Activated CD4-positive, alpha-beta T cell treated with anti-CD3 and anti-CD28 coated beads, Interleukin-2, amount 10 ng/mL, durations not matched to agents 24 days and 14 days (primary cell): ENCODE results near the gene CDHR5. TPM values are rescaled to one million over a fixed set of nuclear protein-coding genes. Genes with fewer than 3 reads are reported as not detected.
"Not testable (repeated sequence)": the region's sequence is repeated elsewhere in the genome, so short reads cannot be mapped to it uniquely, and the experiment has no call there.

ENCODE experiments used
- DNase-seq: peaks from one replicate; pipeline ENCODE4 v3.0.0; 2022
- H3K27ac Mint-ChIP-seq: one replicate; pipeline ENCODE4 v1.8.0; 2022; ENCODE audit warnings: mild to moderate bottlenecking, mixed read lengths
- H3K27me3 Mint-ChIP-seq: one replicate; pipeline ENCODE4 v1.8.0; 2022; ENCODE audit warnings: mixed read lengths
- H3K36me3 Mint-ChIP-seq: one replicate; pipeline ENCODE4 v1.8.0; 2022; ENCODE audit warnings: low read depth, mild to moderate bottlenecking, mixed read lengths
- H3K4me1 Mint-ChIP-seq: one replicate; pipeline ENCODE4 v1.8.0; 2021; ENCODE audit warnings: mixed read lengths
- H3K4me3 Mint-ChIP-seq: one replicate; pipeline ENCODE4 v1.8.0; 2022; ENCODE audit warnings: mild to moderate bottlenecking, moderate library complexity, mixed read lengths
- H3K9me3 Mint-ChIP-seq: one replicate; pipeline ENCODE4 v1.8.0; 2021; ENCODE audit warnings: mixed read lengths
- intact Hi-C: fragments of 100-400 bp; cut with micrococcal nuclease; formaldehyde crosslinking; loops from one replicate; pipeline ENCODE4 v1.15.1; 2023
- total RNA-seq: library from RNA; stranded (reverse); gene quantifications from 2 replicates; pipeline ENCODE4 v1.2.3, GENCODE V29; 2022

Gene CDHR5
- total RNA-seq, 1 donor from 2014 or later: not detected

GRCh38 chr11:574632-575312 lies 50.0 kb downstream of the CDHR5 start:
- peaks cover 32% of the 10 kb centered on the region for H3K4me1 Mint-ChIP-seq
- no peak for DNase-seq
- H3K27me3 Mint-ChIP-seq: peaks cover 4% of the 10 kb centered on the region
- H3K4me3 Mint-ChIP-seq: peak overlapping the region; percentile 85
- H3K9me3 Mint-ChIP-seq: no peaks in the 10 kb centered on the region
- peak overlapping the region; percentile 7 for H3K27ac Mint-ChIP-seq
- peaks cover 6% of the 10 kb centered on the region for H3K36me3 Mint-ChIP-seq
- intact Hi-C loops: loop anchor here (5.0 kb wide), 3 partner anchors 43 to 223 kb away; partner anchors contain the start of genes IRF7 and SLC25A22

- H3K4me3 Mint-ChIP-seq: peak overlapping the region; percentile 85
- H3K27me3 Mint-ChIP-seq, intact Hi-C loops, H3K9me3 Mint-ChIP-seq, H3K36me3 Mint-ChIP-seq: not testable (repeated sequence)
- DNase-seq: peak; percentile 73
- H3K4me1 Mint-ChIP-seq: peaks cover 27% of the 10 kb centered on the region
- peak overlapping the region; percentile 32 for H3K27ac Mint-ChIP-seq
These were observed 50.7 kb downstream of the CDHR5 start for GRCh38 chr11:574031-574570.

GRCh38 chr11:573146-573759 lies 51.5 kb downstream of the CDHR5 start:
- intact Hi-C loops: no loop called here
- Mint-ChIP-seq H3K4me1 (peaks cover 21% of the 10 kb centered on the region), H3K9me3 (no peaks in the 10 kb centered on the region), H3K4me3 (no peak overlapping the region), H3K27me3 (peaks cover 4% of the 10 kb centered on the region), H3K27ac (no peak overlapping the region), H3K36me3 (peaks cover 4% of the 10 kb centered on the region)
- DNase-seq: no peak

GRCh38 chr11:571802-572185 lies 53.0 kb downstream of the CDHR5 start:
- Mint-ChIP-seq H3K4me1 (peaks cover 23% of the 10 kb centered on the region), H3K9me3 (no peaks in the 10 kb centered on the region), H3K27me3 (peaks cover 4% of the 10 kb centered on the region), H3K4me3 (no peak overlapping the region), H3K27ac (no peak overlapping the region), H3K36me3 (peaks cover 7% of the 10 kb centered on the region)
- DNase-seq: no peak
- intact Hi-C loops: no loop called here

GRCh38 chr11:569158-569885 lies 55.4 kb downstream of the CDHR5 start:
- no peak for DNase-seq
- H3K4me1 Mint-ChIP-seq: peaks cover 17% of the 10 kb centered on the region
- intact Hi-C loops: loop anchor here (2.0 kb wide), 1 partner anchor 63 kb away; the partner anchor contains the start of gene RNH1
- peaks cover 13% of the 10 kb centered on the region for H3K36me3 Mint-ChIP-seq
- no peaks in the 10 kb centered on the region for H3K9me3 Mint-ChIP-seq
- H3K4me3 Mint-ChIP-seq: peak overlapping the region; percentile 85
- peak overlapping the region; percentile 81 for H3K27ac Mint-ChIP-seq
- peaks cover 2% of the 10 kb centered on the region for H3K27me3 Mint-ChIP-seq

GRCh38 chr11:568306-569157 lies 56.2 kb downstream of the CDHR5 start:
- H3K36me3 Mint-ChIP-seq: peaks cover 15% of the 10 kb centered on the region
- no peaks in the 10 kb centered on the region for H3K27me3 Mint-ChIP-seq
- peak; percentile 99 for DNase-seq
- H3K27ac Mint-ChIP-seq: peak overlapping the region; percentile 81
- no peaks in the 10 kb centered on the region for H3K9me3 Mint-ChIP-seq
- H3K4me3 Mint-ChIP-seq: peak overlapping the region; percentile 85
- peaks cover 15% of the 10 kb centered on the region for H3K4me1 Mint-ChIP-seq
- intact Hi-C loops: loop anchor here (1.0 to 2.0 kb wide), 2 partner anchors 8 to 62 kb away; partner anchors contain the start of genes PHRF1 and RNH1

- Mint-ChIP-seq H3K27me3 (no peaks in the 10 kb centered on the region), H3K4me3 (peak overlapping the region; percentile 89), H3K4me1 (peaks cover 16% of the 10 kb centered on the region), H3K9me3 (no peaks in the 10 kb centered on the region), H3K27ac (peak overlapping the region; percentile 81), H3K36me3 (peaks cover 16% of the 10 kb centered on the region)
- DNase-seq: no peak
- intact Hi-C loops: loop anchor here (1.0 to 2.0 kb wide), 2 partner anchors 9 to 61 kb away; partner anchors contain the start of genes PHRF1 and RNH1
These were observed 57.0 kb downstream of the CDHR5 start for GRCh38 chr11:567629-568292.

- peak; percentile 64 for DNase-seq
- peaks cover 16% of the 10 kb centered on the region for H3K4me1 Mint-ChIP-seq
- no peaks in the 10 kb centered on the region for H3K9me3 Mint-ChIP-seq
- H3K27ac Mint-ChIP-seq: peak overlapping the region; percentile 81
- H3K36me3 Mint-ChIP-seq: peaks cover 16% of the 10 kb centered on the region
- H3K4me3 Mint-ChIP-seq: peak overlapping the region; percentile 89
- H3K27me3 Mint-ChIP-seq: no peaks in the 10 kb centered on the region
- intact Hi-C loops: no loop called here
These were observed 57.6 kb downstream of the CDHR5 start for GRCh38 chr11:567011-567628.

Other genes with a start within 250 kb of the CDHR5 start
- gene PKP3, start 230.7 kb downstream of the CDHR5 start, total RNA-seq: not detected in 2 replicates
- gene SIGIRR, start 210.0 kb downstream of the CDHR5 start, total RNA-seq: 40.7 and 42.7 TPM in 2 replicates
- gene ANO9, start 182.9 kb downstream of the CDHR5 start, total RNA-seq: 35.4 and 36.9 TPM in 2 replicates
- 31.0 and 31.8 TPM in 2 replicates for gene PTDSS2, start 174.7 kb downstream of the CDHR5 start, total RNA-seq
- 130 and 134 TPM in 2 replicates for gene RNH1, start 117.7 kb downstream of the CDHR5 start, total RNA-seq
- gene HRAS, start 89.4 kb downstream of the CDHR5 start, total RNA-seq: 70.8 and 94.4 TPM in 2 replicates
- 2.1 and 2.3 TPM in 2 replicates for gene LRRC56, start 87.4 kb downstream of the CDHR5 start, total RNA-seq
- gene LMNTD2, start 64.2 kb downstream of the CDHR5 start, total RNA-seq: 0.47 and 1.1 TPM in 2 replicates
- 21.8 and 23.1 TPM in 2 replicates for gene RASSF7, start 64.0 kb downstream of the CDHR5 start, total RNA-seq
- gene PHRF1, start 48.5 kb downstream of the CDHR5 start, total RNA-seq: 54.8 and 57.4 TPM in 2 replicates
- gene IRF7, start 9.0 kb downstream of the CDHR5 start, total RNA-seq: 42.8 and 45.3 TPM in 2 replicates
- not detected in 2 replicates for gene SCT, start 2.2 kb upstream of the CDHR5 start, total RNA-seq
- 0.14 and 0.28 TPM in 2 replicates for gene DRD4, start 12.3 kb upstream of the CDHR5 start, total RNA-seq
- 66.3 and 73.9 TPM in 2 replicates for gene DEAF1, start 70.3 kb upstream of the CDHR5 start, total RNA-seq
- gene TMEM80, start 70.9 kb upstream of the CDHR5 start, total RNA-seq: 12.3 and 12.5 TPM in 2 replicates
- 15.3 and 19.8 TPM in 2 replicates for gene EPS8L2, start 81.3 kb upstream of the CDHR5 start, total RNA-seq
- gene TALDO1, start 122.5 kb upstream of the CDHR5 start, total RNA-seq: 265 and 279 TPM in 2 replicates
- 81.7 and 82.2 TPM in 2 replicates for gene GATD1, start 152.5 kb upstream of the CDHR5 start, total RNA-seq
- 3.8 and 4.2 TPM in 2 replicates for gene CEND1, start 165.1 kb upstream of the CDHR5 start, total RNA-seq
- 84.9 and 90.3 TPM in 2 replicates for gene SLC25A22, start 173.3 kb upstream of the CDHR5 start, total RNA-seq
- gene PIDD1, start 180.3 kb upstream of the CDHR5 start, total RNA-seq: 28.9 and 29.6 TPM in 2 replicates
- 2,367 and 2,377 TPM in 2 replicates for gene RPLP2, start 185.0 kb upstream of the CDHR5 start, total RNA-seq
- 55.0 and 56.4 TPM in 2 replicates for gene PNPLA2, start 194.0 kb upstream of the CDHR5 start, total RNA-seq
- 1.5 and 3.0 TPM in 2 replicates for gene CRACR2B, start 203.0 kb upstream of the CDHR5 start, total RNA-seq
- gene CD151, start 208.0 kb upstream of the CDHR5 start, total RNA-seq: 81.0 and 87.3 TPM in 2 replicates
- 113 and 117 TPM in 2 replicates for gene POLR2L, start 217.6 kb upstream of the CDHR5 start, total RNA-seq
- gene TSPAN4, start 217.9 kb upstream of the CDHR5 start, total RNA-seq: 14.8 and 15.1 TPM in 2 replicates